HG02623 (cell line): Measurements from ENCODE around the gene ZNF778.

Source experiments
- ATAC-seq: cut with Tn5 transposase; IDR thresholded peaks from one replicate; pipeline ENCODE4 v1.9.1; 2021; ENCODE audit warnings: moderate library complexity; ENCODE audit not compliant: unreplicated experiment

Gene ZNF778

GRCh38 chr16:89217388-89218191 is at the start of gene ZNF778:
Gene ZNF778, plus strand, starts transcription at chr16:89217703. Its CDS starts 3,425 bp downstream, at chr16:89221128.
- peak; percentile 92 for ATAC-seq

GRCh38 chr16:89168381-89169189 is 48.9 kb upstream of the ZNF778 start:
- ATAC-seq: no peak

- no peak for ATAC-seq
These were observed 47.7 kb upstream of the ZNF778 start for GRCh38 chr16:89169778-89170177.

GRCh38 chr16:89170346-89171215 is 46.9 kb upstream of the ZNF778 start:
- ATAC-seq: no peak

GRCh38 chr16:89171216-89172170 is 46.0 kb upstream of the ZNF778 start, which contains the start of gene CDH15:
Gene CDH15, plus strand, starts transcription at chr16:89171748. Its CDS starts 84 bp downstream, at chr16:89171832.
- ATAC-seq: peak; percentile 74

- no peak for ATAC-seq
These were observed 45.4 kb upstream of the ZNF778 start for GRCh38 chr16:89172171-89172527.

GRCh38 chr16:89172528-89173173 is 44.9 kb upstream of the ZNF778 start:
- ATAC-seq: no peak

DNA sequence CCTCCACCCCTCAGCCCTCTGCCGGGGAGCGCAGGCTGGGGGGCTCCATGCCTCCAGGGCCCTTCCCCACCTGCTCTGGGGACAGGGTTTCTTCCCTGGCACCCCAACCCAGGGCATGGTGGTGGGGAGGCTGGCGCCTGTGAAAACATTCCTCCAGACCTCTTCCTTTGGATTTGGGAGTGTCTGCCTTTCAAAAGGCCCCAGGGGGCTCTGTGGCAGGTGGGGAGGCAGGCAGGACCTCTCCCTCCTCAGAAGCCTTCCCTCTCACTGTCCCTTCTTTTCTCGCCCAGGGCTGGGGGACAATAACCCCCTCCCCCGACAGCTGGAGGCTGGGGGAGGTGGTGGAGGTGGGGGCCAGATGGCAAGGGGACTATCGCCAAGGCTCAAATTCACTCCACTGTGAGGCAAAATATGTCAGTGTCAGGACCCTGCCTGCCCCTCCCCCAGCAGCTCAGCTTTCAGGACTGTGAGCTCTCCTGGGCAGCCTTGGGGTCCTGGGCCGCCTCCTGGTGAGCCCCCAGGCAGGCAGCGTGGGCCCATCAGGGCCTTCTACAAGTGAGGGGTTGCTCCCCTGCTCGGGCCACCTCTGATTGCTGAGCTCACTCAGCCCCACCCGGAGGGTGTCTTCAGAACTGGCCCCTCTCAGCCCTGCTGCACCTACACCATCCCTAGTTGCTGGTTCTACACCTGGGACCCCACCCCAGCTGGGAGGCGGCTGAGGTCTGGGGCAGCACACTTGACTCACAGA is 44.2 kb upstream of the ZNF778 start:
- no peak for ATAC-seq

GRCh38 chr16:89174055-89174827 is 43.3 kb upstream of the ZNF778 start:
- no peak for ATAC-seq

- ATAC-seq: no peak
These were observed 42.6 kb upstream of the ZNF778 start for GRCh38 chr16:89174877-89175276.

DNA sequence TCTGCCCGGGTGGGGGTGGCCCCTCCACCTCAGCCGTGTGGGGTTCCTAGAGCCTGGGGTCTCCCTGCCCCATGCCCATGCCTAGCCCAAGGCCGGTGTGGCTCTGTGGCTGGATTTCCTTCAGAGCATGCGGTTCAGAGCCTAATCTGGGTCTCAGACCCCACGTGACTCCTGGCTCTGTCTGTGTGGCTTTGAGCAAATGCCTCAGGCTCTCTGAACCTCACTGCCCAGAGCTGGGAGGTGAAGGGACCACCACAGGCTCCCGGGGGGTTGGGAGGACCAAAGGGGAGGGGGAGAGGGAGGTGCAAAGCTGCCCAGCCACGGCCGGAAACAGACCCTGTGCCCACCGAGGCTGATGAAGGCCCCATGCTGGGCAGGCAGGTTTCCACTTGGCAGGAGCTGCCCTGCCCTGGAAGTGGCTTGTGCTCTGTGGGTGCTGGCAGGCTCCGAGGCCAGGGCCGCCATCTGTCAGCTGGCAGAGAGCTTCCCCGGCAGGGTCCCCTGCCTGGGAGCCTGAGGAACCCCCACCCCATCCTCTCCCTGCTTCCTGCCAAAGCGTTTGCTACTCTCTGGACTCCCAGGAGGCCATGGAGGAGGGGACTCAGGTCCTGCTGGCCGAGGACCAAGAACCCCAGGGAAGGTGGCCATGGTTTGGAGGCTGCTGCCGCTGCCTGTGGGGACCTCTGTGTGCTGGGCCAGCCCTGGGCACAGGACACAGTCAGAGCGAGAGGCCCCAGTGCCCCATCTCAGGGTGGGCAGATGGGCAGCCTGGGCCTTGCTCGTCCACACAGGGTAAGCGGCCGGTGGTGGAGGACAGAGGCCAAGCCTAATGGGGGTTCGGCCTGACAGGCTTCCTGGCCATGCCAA is 42.0 kb upstream of the ZNF778 start:
- no peak for ATAC-seq

DNA sequence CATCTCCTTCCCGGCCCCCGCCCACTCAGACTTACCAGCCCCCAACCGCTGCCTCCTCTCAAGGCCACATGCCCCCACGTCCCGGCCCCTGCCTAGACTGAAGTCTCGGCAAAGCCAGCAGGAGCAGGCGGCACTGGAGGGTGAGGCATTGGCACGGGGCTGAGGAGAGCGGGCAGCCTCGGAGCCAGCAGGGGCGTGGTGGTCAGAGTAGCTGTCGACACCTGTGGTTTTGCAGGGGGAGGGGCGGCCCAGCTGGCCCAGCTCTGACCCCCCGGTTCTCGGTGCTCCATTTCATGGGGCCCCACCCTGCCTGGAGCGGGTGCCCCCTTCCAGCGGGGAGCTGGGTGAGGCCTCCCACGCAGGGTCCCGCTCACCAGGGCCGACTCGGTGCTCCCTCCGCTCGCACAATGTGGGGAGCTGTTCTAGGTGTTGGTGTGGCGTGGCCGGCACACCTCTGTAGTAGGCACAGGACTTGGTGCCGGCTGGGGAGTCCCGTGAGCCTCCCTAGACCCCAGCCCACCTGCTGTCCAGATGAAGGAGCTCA is 41.3 kb upstream of the ZNF778 start:
- no peak for ATAC-seq

GRCh38 chr16:89176717-89177116 is 40.8 kb upstream of the ZNF778 start:
- no peak for ATAC-seq

- no peak for ATAC-seq
These were observed 40.0 kb upstream of the ZNF778 start for GRCh38 chr16:89177501-89177900.

- ATAC-seq: no peak
These were observed 38.9 kb upstream of the ZNF778 start for GRCh38 chr16:89178453-89179147.

GRCh38 chr16:89179148-89179484 is 38.4 kb upstream of the ZNF778 start:
- ATAC-seq: no peak
